Measurements from ENCODE around the gene CD200R1.
"Not testable (repeated sequence)": the region's sequence is repeated elsewhere in the genome, so short reads cannot be mapped to it uniquely, and the experiment has no call there.

The CD200R1 gene

DNA sequence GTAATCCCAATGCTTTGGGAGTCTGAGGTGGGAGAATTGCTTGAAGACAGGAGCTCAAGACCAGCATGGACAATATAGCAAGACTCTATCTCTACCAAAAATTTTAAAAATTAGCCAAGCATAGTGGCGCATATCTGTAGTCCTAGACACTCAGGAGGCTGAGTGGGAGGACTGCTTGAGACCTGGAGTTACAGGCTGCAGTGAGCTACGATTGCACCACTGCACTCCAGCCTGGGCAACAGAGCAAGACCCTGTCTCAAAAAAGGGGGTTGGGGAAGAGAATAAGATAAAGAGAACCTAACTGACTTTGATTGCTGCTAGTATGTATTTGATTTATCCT lies 755 bp downstream of the CD200R1 start:
- DNase-seq (ENCODE audit: low read depth in 2 of 2), result no peak

GRCh38 chr3:112973325-112974177 lies 1.4 kb downstream of the CD200R1 start:
- DNase-seq (ENCODE audit: low read depth in 2 of 2), result peak in 1 of 2 donors; percentile 45

DNA sequence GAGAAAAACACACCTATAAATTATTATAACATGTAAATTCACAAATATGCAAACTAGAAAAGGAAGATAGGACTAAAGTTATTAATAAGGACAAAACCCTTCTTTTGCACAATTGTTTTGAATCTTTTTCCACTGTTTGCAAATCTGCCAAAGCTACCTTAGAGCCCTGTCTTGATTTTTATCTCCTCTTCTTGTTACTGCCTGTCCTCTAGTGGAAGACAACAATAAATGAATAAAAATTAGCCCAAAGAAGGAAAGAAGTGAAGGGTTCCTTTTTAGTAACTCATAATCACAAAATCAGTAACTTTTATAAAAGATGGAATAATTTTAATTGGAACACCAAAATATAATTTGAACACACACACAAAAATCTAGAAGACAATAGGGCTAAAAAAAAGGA lies 2.7 kb downstream of the CD200R1 start:
- DNase-seq (ENCODE audit: low read depth in 2 of 2), result no peak

- no peak for DNase-seq (ENCODE audit: low read depth in 2 of 2)
Measured at GRCh38 chr3:112967828-112968227, 7.1 kb downstream of the CD200R1 start.

DNA sequence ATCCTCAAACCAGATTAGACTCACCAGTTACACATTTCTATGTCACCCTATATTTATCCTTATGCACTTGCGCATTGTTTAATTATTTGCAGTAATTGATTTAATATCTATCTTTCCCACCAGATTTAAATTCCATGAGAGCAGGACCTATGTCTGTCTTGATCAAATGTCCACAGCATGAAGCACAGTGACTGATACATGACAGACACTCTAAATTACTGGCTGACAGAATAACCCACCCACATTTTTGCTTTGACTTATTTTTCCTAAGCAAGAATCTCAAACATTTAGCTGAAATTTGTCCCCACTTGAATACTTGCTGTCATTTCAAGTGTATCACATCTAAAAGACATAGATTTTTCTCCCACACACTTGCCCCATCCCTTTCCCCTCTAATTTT lies 7.5 kb downstream of the CD200R1 start:
- DNase-seq (ENCODE audit: low read depth in 2 of 2), result no peak

DNA sequence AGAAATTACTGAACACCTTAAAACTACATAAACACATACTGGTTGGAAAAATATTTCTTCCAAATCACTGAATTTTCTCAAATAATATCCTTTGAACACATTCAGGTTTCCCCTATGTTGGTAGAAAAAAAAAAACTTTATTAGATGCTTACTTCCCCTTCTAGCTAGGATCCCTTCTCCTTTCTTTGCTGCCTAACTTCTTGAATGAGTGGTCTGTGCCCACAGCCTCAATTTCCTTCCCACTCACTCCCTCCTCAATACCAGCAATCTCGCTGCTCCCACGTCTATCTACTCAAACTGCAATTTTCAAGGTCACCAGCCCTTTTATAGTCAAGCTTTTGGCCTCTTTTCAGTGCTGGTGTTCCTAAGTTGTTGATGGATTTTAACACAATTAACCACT lies 8.3 kb downstream of the CD200R1 start:
- no peak for DNase-seq (ENCODE audit: low read depth in 2 of 2)

DNA sequence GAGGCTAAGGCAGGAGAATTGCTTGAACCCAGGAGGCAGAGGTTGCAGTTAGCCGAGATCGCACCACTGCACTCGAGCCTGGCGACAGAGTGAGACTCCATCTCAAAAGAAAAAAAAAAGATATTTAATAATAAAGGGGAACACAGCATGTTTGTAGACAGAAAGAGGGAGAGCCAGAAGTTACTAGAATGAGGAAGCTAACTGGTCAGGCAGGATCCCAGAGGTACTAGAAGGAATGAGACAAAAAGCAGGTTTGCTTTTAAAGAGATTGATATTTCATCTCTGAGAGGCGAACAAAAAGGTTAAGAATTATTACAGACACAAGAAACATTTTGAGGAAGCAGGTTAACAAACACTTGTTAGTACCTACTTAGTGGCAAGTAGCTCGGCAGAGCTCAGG lies 9.2 kb downstream of the CD200R1 start:
- no peak for DNase-seq (ENCODE audit: low read depth in 2 of 2)

DNA sequence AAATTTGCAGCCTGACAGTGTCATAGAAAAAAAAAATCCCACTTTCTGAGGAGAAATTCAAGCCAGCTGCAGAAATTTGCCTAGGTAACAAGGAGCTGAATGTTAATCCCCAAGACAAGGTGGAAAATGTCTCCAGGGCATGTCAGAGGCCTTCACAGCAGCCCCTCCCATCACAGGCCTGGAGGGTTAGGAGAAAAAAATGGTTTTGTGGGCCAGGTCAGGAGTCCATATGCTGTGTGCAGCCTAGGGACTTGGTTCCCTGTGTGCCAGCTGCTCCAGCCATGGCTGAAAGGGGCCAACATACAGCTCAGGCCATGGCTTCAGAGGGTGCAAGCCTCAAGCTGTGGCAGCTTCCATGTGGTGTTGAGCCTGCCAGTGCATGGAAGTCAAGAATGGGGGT lies 11.2 kb downstream of the CD200R1 start:
- DNase-seq (ENCODE audit: low read depth in 2 of 2), result no peak

- DNase-seq (ENCODE audit: low read depth in 2 of 2), result no peak
Measured at GRCh38 chr3:112958811-112959560, 15.9 kb downstream of the CD200R1 start.

GRCh38 chr3:112956351-112956750 lies 18.6 kb downstream of the CD200R1 start:
- DNase-seq (ENCODE audit: low read depth in 2 of 2), result no peak

- DNase-seq (ENCODE audit: low read depth in 2 of 2), result no peak
Measured at GRCh38 chr3:112948346-112948838, 26.5 kb downstream of the CD200R1 start.

GRCh38 chr3:112931736-112932521 lies 43.0 kb downstream of the CD200R1 start:
- DNase-seq (ENCODE audit: low read depth in 2 of 2), result no peak

- no peak for DNase-seq (ENCODE audit: low read depth in 2 of 2)
Measured at GRCh38 chr3:112930771-112931170, 44.1 kb downstream of the CD200R1 start.

DNA sequence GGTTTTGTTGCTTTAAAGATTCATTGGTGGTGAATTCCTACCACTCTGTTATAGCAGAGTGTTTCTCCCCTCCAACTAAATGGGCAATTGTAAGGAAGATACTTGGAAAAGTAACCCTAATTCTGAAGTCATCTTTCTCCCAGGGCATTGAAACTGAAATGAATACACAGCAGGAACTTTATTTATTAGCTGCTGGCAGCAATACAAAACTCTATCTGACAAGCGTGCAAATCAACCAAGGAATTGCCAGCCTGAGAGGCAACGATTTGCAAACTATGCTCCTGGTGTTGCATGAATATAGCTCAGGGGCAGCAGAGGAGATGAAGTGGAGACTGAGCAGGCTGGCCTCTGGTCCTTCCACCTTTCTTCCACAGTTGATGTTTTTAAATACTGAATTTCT lies 48.9 kb downstream of the CD200R1 start:
- DNase-seq (ENCODE audit: low read depth in 2 of 2), result no peak

GRCh38 chr3:112925560-112925959 lies 49.3 kb downstream of the CD200R1 start:
- DNase-seq (ENCODE audit: low read depth in 2 of 2), result no peak

DNA sequence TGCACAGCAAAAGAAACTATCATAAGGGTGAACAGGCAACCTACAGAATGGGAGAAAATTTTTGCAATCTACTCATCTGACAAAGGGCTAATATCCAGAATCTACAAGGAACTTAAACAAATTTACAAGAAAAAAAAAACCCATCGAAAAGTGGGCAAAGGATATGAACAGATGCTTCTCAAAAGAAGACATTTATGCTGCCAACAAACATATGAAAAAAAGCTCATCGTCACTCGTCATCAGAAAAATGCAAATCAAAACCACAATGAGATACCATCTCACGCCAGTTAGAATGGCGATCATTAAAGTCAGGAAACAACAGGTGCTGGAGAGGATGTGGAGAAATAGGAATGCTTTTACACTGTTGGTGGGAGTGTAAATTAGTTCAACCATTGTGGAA lies 55.4 kb downstream of the CD200R1 start:
- DNase-seq (ENCODE audit: low read depth in 2 of 2), result not testable (repeated sequence)

GRCh38 chr3:112908252-112908651 lies 66.7 kb downstream of the CD200R1 start:
- DNase-seq (ENCODE audit: low read depth in 2 of 2), result no peak

GRCh38 chr3:112904786-112905185 lies 70.1 kb downstream of the CD200R1 start:
- no peak for DNase-seq (ENCODE audit: low read depth in 2 of 2)

GRCh38 chr3:112900113-112900512 lies 74.8 kb downstream of the CD200R1 start:
- DNase-seq (ENCODE audit: low read depth in 2 of 2), result no peak

GRCh38 chr3:112897791-112898190 lies 77.1 kb downstream of the CD200R1 start:
- no peak for DNase-seq (ENCODE audit: low read depth in 2 of 2)

GRCh38 chr3:112894258-112894657 lies 80.6 kb downstream of the CD200R1 start:
- no peak for DNase-seq (ENCODE audit: low read depth in 2 of 2)

DNA sequence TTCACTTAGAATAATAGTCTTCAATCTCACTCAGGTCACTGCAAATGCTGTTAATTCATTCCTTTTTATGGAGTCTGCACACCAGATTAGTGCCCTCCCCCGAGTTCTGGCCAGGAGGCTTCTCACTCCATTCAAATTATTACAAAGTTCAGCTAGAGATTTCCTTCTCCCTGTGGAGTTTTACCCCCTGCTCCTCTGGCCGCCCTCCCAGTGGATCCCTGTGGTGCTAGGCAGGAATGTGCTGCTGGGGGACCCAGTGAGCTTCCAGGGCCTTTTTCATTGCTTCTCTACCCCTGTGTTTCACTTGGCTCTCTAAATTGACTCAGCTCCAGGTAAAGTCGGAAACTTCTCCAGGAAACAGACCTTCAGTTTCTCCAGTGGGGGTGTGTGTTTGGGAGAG lies 85.5 kb downstream of the CD200R1 start:
- DNase-seq (ENCODE audit: low read depth in 2 of 2), result no peak

Measured in stimulated activated CD4-positive, alpha-beta T cell treated with anti-CD3 and anti-CD28 coated beads, Interleukin-15, amount 100 ng/mL, for 48 hours (primary cell).